Psoas muscle (tissue), 8 donors: ENCODE data around the gene EIF5B. TPM values are rescaled to one million over a fixed set of nuclear protein-coding genes. Genes with fewer than 3 reads are reported as not detected.
A peak's percentile ranks its signal among the peaks of the same experiment; 100 is the strongest.

Experiments used
- ATAC-seq, 4 donors: fragments of 200-7000 bp; cut with Tn5 transposase; one replicate each; pipeline ENCODE4 v1.9.1; 2020; ENCODE audit warnings: moderate library complexity in 3 of 4, mild to moderate bottlenecking in 2 of 4
- DNase-seq, 2 donors: peaks; one replicate each; pipeline ENCODE4 v3.0.0-alpha.2; 2020
- H3K27ac ChIP-seq: fragments of 200-600 bp; one replicate; pipeline ENCODE4 v1.8.0; 2022
- H3K27me3 ChIP-seq, 3 donors: fragments of 200-600 bp in 1 of 3; one replicate each; pipeline versions ENCODE4 v1.6.1 to v1.8.0; 2013 to 2022; ENCODE audit warnings: low read length in 2 of 3, mild to moderate bottlenecking in 2 of 3, moderate library complexity in 1 of 3; ENCODE audit not compliant: insufficient read depth in 3 of 3
- H3K36me3 ChIP-seq, 2 donors: fragments of 200-600 bp in 1 of 2; one replicate each; pipeline versions ENCODE4 v1.6.1 to v1.8.0; 2013 to 2022; ENCODE audit warnings: low read depth in 1 of 2, mild to moderate bottlenecking in 1 of 2, moderate library complexity in 1 of 2; ENCODE audit not compliant: insufficient read depth in 1 of 2
- H3K4me1 ChIP-seq: fragments of 200-600 bp; one replicate; pipeline ENCODE4 v1.8.0; 2022
- H3K4me3 ChIP-seq: fragments of 200-600 bp; one replicate; pipeline ENCODE4 v1.8.0; 2022; ENCODE audit warnings: mild to moderate bottlenecking
- H3K9me3 ChIP-seq: fragments of 200-600 bp; one replicate; pipeline ENCODE4 v1.8.0; 2022
- CTCF ChIP-seq: fragments of 200-600 bp; IDR thresholded peaks from one replicate; pipeline ENCODE4 v1.8.0; 2022; ENCODE audit warnings: antibody characterized with exemption
- whole genome bisulfite sequencing, 3 donors: extraction: QIAGEN DNeasy Blood & Tissue Kit; methylation state at CpG; one replicate each; pipeline versions ENCODE4 v1.1.6 to v1.1.7; 2013; 5-methylcytosine and 5-hydroxymethylcytosine counted together
- intact Hi-C, 2 donors: fragments of 100-400 bp; cut with DNase I; formaldehyde crosslinking; loops; one replicate each; pipeline versions ENCODE4 v1.11.0 to v1.14.2; 2022
- polyA plus RNA-seq, 3 donors: library from polyadenylated mRNA; stranded (reverse); fragments of 200-250 nt; gene quantifications; one replicate each; pipeline ENCODE4 v1.2.3, GENCODE V29; 2013
- total RNA-seq, 4 donors: library from RNA; stranded (reverse); fragmentation: NEBNext Ultra II Directional in 2 of 4; extraction: Animal tissue kit (Norgen Biotek cat#: 25700) in 2 of 4; gene quantifications; one replicate each; pipeline versions ENCODE4 v1.2.1 to v1.2.4, GENCODE V29; 2021 to 2023
- donor health status: healthy with polysubstance abuse.
- donor health status: DM: no; HTN: no; CAD: no; lungs with moderate emphysema.
- donor health status: Bipolar disorder and iron deficiency.
- donor health status: healthy.
- donor health status: DM: yes; HTN: yes; CAD: no.
- donor health status: DM: no; HTN: no; CAD: no.
- donor health status: DM: no; HTN: no; CAD: no.
- donor health status: DM: yes; HTN: yes; CAD: no.

The EIF5B gene
- total and polyA plus RNA-seq, 7 donors: 54.2 to 117 (median 81.0) TPM

GRCh38 chr2:99404797-99405669 lies 67.8 kb downstream of the EIF5B start:
- Histone ChIP-seq H3K27ac (no peak overlapping the region), H3K36me3 (peaks cover 12 to 98% of the 10 kb centered on the region in 2 donors), H3K27me3 (no peaks in the 10 kb centered on the region), H3K4me3 (no peak overlapping the region), H3K4me1 (peaks cover 10% of the 10 kb centered on the region), H3K9me3 (no peaks in the 10 kb centered on the region)
- ATAC-seq (peak; percentile 64 to 91 (median 77)), DNase-seq (no peak)
- intact Hi-C loops: no loop called here
- 43 to 57% (median 53%) methylated on average over 5 of the region's 5 CpGs for WGBS, 3 donors
- TF ChIP-seq CTCF: no peak

GRCh38 chr2:99406137-99406536 lies 68.9 kb downstream of the EIF5B start:
- ATAC-seq: no peak
- Histone ChIP-seq H3K9me3 (no peaks in the 10 kb centered on the region), H3K36me3 (peaks cover 12 to 98% of the 10 kb centered on the region in 2 donors), H3K4me3 (no peak overlapping the region), H3K27me3 (no peaks in the 10 kb centered on the region), H3K4me1 (peaks cover 10% of the 10 kb centered on the region), H3K27ac (no peak overlapping the region)
- no peak for DNase-seq
- no peak for TF ChIP-seq CTCF
- intact Hi-C loops: no loop called here
- WGBS, 3 donors: 89 to 91% (median 91%) methylated on average over 6 of the region's 6 CpGs

- Histone ChIP-seq H3K36me3 (peaks cover 10 to 95% of the 10 kb centered on the region in 2 donors), H3K27me3 (no peaks in the 10 kb centered on the region), H3K27ac (no peak overlapping the region), H3K9me3 (no peaks in the 10 kb centered on the region), H3K4me3 (no peak overlapping the region), H3K4me1 (peaks cover 4% of the 10 kb centered on the region)
- intact Hi-C loops: no loop called here
- no peak for TF ChIP-seq CTCF
- ATAC-seq (no peak), DNase-seq (no peak)
- WGBS, 3 donors: 91 to 95% (median 95%) methylated on average over 4 of the region's 4 CpGs
Observed at GRCh38 chr2:99410276-99410675, 73.1 kb downstream of the EIF5B start.

GRCh38 chr2:99414566-99414965 lies 77.4 kb downstream of the EIF5B start:
- no peak for TF ChIP-seq CTCF
- no peaks in the 10 kb centered on the region for H3K27me3 ChIP-seq
- H3K4me3 ChIP-seq: no peak overlapping the region
- no peak overlapping the region for H3K27ac ChIP-seq
- no peak for DNase-seq
- intact Hi-C loops: no loop called here
- peaks cover 15 to 95% of the 10 kb centered on the region in 2 donors for H3K36me3 ChIP-seq
- no peaks in the 10 kb centered on the region for H3K4me1 ChIP-seq
- no peak for ATAC-seq
- no peaks in the 10 kb centered on the region for H3K9me3 ChIP-seq
- 90 to 96% (median 95%) methylated on average over 1 of the region's 1 CpG for WGBS, 3 donors
